Ascending aorta (tissue), 2 donors: ENCODE data around the gene FAM53B. TPM values are rescaled to one million over a fixed set of nuclear protein-coding genes. Genes with fewer than 3 reads are reported as not detected.

Experiments
- DNase-seq, 2 donors: peaks; one replicate each; pipeline ENCODE4 v3.0.0-alpha.2; 2019; ENCODE audit warnings: low spot score in 2 of 2
- H3K27ac ChIP-seq, 2 donors: fragments of 200-600 bp; sonication (generic); one replicate each; pipeline ENCODE4 v1.5.1; 2016 to 2017; ENCODE audit warnings: mild to moderate bottlenecking in 1 of 2
- H3K27me3 ChIP-seq: fragments of 200-600 bp; sonication (generic); one replicate; pipeline ENCODE4 v1.5.1; 2017
- H3K36me3 ChIP-seq, 2 donors: fragments of 200-600 bp; sonication (generic); one replicate each; pipeline ENCODE4 v1.5.1; 2016
- H3K4me1 ChIP-seq, 2 donors: fragments of 200-600 bp; sonication (generic); one replicate each; pipeline ENCODE4 v1.5.1; 2016 to 2017; ENCODE audit warnings: mild to moderate bottlenecking in 1 of 2
- H3K4me3 ChIP-seq, 2 donors: fragments of 200-600 bp; sonication (generic); one replicate each; pipeline ENCODE4 v1.5.1; 2016 to 2017; ENCODE audit warnings: mild to moderate bottlenecking in 1 of 2
- H3K9me3 ChIP-seq, 2 donors: fragments of 200-600 bp; sonication (generic); one replicate each; pipeline ENCODE4 v1.5.1; 2016
- intact Hi-C: fragments of 100-400 bp; cut with DNase I; formaldehyde crosslinking; loops from one replicate; pipeline ENCODE4 v1.15.1; 2023
- total RNA-seq: library from RNA; depleted of rRNA; stranded (reverse); fragments of >200 nt; gene quantifications from one replicate; pipeline ENCODE4 v1.1.0, GENCODE V29; 2016
- TF ChIP-seq, protein P1 (sequence below), 3 experiments: fragments of 200-600 bp in 2 of 3; fragments of 450-650 bp in 1 of 3; sonication (generic) in 2 of 3; IDR thresholded peaks; one replicate each; pipeline ENCODE4 v1.5.1; 2016 to 2019; ENCODE audit warnings: antibody characterized with exemption in 3 of 3, mild to moderate bottlenecking in 1 of 3, moderate library complexity in 1 of 3

The FAM53B gene
- total RNA-seq, 1 donor from 2014 or later = 52.5 TPM

DNA sequence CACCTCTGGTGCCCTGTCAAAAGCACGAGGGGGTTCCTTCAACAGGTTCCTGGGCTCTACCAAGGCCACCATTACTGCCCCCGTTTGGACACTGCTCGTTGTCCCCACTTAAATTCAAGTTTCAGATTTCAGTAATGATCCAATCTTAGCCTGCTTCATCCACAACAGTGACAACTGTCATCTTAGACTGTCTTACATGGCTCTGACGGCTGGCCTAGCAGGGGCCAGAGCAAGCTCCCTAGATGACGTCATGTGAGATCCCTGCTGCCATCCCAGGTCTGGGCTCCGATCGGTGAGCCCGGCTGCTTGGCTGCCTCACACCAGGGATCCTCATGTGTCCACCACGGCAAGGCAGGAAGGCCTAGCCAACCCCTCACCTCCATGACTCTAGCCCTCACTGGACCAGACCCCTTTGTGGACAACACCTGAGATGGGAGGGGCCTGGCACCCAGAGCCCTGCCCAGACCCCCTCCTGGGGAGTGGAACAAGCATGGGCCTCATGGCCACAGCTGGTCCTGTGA is 82.5 kb downstream of the FAM53B start:
- TF ChIP-seq, protein P1, sequence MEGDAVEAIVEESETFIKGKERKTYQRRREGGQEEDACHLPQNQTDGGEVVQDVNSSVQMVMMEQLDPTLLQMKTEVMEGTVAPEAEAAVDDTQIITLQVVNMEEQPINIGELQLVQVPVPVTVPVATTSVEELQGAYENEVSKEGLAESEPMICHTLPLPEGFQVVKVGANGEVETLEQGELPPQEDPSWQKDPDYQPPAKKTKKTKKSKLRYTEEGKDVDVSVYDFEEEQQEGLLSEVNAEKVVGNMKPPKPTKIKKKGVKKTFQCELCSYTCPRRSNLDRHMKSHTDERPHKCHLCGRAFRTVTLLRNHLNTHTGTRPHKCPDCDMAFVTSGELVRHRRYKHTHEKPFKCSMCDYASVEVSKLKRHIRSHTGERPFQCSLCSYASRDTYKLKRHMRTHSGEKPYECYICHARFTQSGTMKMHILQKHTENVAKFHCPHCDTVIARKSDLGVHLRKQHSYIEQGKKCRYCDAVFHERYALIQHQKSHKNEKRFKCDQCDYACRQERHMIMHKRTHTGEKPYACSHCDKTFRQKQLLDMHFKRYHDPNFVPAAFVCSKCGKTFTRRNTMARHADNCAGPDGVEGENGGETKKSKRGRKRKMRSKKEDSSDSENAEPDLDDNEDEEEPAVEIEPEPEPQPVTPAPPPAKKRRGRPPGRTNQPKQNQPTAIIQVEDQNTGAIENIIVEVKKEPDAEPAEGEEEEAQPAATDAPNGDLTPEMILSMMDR (IDR thresholded peaks at IDR 0.05) = no peak
- Histone ChIP-seq H3K9me3 (no peaks in the 10 kb centered on the region), H3K27ac (no peak overlapping the region), H3K36me3 (no peaks in the 10 kb centered on the region), H3K4me1 (peaks cover 0 to 2% of the 10 kb centered on the region in 2 donors), H3K27me3 (no peaks in the 10 kb centered on the region), H3K4me3 (no peak overlapping the region)
- intact Hi-C loops = no loop called here
- DNase-seq = no peak

- DNase-seq = no peak
- intact Hi-C loops = no loop called here
- no peaks in the 10 kb centered on the region for H3K9me3 ChIP-seq
- no peak overlapping the region for H3K4me3 ChIP-seq
- no peaks in the 10 kb centered on the region for H3K27me3 ChIP-seq
- H3K36me3 ChIP-seq = no peaks in the 10 kb centered on the region
- TF ChIP-seq, protein P1 (IDR thresholded peaks at IDR 0.05) = no peak
- no peak overlapping the region for H3K27ac ChIP-seq
- peaks cover 0 to 2% of the 10 kb centered on the region in 2 donors for H3K4me1 ChIP-seq
Observed at GRCh38 chr10:124660404-124661125, 83.6 kb downstream of the FAM53B start.

DNA sequence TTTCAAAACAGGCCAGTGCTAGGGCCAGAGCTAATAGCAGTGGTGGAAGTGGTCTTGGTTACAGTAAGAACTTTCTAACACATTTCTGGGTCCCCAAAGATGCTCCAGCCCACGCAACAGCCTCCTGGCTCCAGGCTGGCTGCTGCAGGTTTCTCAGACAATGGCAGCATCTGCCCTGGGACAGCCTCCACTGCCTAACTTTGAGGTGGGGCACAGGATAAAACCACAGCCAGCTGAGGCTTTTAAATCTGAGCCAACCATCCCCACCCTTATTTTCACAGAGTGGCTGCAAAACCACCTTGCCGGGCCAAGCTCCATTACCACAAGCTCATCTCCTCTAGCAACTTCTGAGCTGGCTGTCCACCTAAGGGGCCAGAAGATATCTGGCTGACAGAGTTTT is 84.8 kb downstream of the FAM53B start:
- Histone ChIP-seq H3K27ac (no peak overlapping the region), H3K9me3 (no peaks in the 10 kb centered on the region)
- intact Hi-C loops = no loop called here

DNA sequence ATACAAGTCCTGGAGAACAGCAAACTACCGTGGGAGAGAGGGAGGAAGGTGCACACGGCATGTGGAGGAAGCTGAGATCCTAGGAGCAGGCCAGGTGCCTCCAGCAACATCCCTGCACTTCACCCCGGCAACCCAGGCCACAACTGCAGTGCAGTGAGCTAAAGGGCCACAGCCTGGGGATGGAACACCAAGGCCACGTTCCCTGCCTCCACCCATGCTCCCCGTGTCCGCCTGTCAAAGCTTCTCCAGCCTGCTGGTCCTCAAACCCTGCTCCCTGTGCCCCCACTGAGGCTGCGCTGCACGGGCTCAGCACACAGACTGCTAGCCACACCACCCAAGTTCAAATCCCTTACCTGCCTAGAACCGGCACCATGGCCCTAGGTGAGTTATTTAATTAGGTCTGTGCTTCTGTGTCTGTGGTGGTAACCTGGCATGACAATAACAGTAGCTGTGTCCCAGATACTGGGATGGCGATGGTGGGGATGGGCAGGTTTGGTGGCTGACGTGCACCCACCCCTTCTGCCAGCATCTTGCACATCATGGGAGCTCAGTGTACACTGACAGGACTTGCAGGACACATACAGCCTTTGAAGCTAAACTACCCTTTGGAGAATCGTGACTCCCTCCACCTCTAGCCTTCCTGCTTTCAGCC is 85.5 kb downstream of the FAM53B start:
- no peaks in the 10 kb centered on the region for H3K36me3 ChIP-seq
- no peak overlapping the region for H3K27ac ChIP-seq
- H3K9me3 ChIP-seq = no peaks in the 10 kb centered on the region
- no peak overlapping the region for H3K4me3 ChIP-seq
- no peak for DNase-seq
- intact Hi-C loops = no loop called here
- H3K4me1 ChIP-seq = peaks cover 0 to 2% of the 10 kb centered on the region in 2 donors
- no peaks in the 10 kb centered on the region for H3K27me3 ChIP-seq
- TF ChIP-seq, protein P1 (IDR thresholded peaks at IDR 0.05) = no peak

More for the DNA sequence above, 84.8 kb downstream of the FAM53B start:
- TF ChIP-seq, protein P1 (IDR thresholded peaks at IDR 0.05) = no peak
- no peaks in the 10 kb centered on the region for H3K36me3 ChIP-seq
- H3K4me1 ChIP-seq = peaks cover 0 to 2% of the 10 kb centered on the region in 2 donors
- no peaks in the 10 kb centered on the region for H3K27me3 ChIP-seq
- no peak for DNase-seq
- no peak overlapping the region for H3K4me3 ChIP-seq

DNA sequence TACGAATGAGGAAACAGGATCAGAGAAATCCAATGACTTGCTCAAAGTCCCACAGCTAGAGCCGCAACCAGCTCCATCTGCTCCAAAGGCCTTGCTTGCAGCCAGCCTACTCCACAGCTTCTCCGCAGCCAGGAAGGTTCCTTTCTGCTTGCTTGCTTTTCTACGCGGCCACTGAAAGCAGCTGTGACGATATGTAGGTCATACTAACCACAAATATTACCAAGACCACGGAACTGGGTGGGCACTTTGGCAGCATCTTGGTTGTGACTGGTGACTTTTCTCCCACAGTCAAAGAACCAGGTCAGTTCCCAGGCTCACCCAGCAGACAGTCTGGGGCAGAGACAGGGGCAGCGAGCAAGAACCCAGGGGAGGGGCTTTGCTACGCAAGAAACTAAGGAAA is 86.4 kb downstream of the FAM53B start:
- Histone ChIP-seq H3K27ac (peak overlapping the region in 1 of 2 donors; percentile 50), H3K9me3 (no peaks in the 10 kb centered on the region), H3K27me3 (no peaks in the 10 kb centered on the region), H3K4me1 (peaks cover 0 to 2% of the 10 kb centered on the region in 2 donors), H3K36me3 (no peaks in the 10 kb centered on the region), H3K4me3 (no peak overlapping the region)
- intact Hi-C loops = no loop called here
- TF ChIP-seq, protein P1 (IDR thresholded peaks at IDR 0.05) = no peak
- DNase-seq = no peak
